CD4-positive, alpha-beta T cell treated with Interleukin-17A for 1 hour (primary cell): ENCODE measurements around the gene MYO1C.

Experiments used
- DNase-seq: peaks from one replicate; pipeline ENCODE4 v3.0.0-alpha.2; 2020

Gene MYO1C

DNA sequence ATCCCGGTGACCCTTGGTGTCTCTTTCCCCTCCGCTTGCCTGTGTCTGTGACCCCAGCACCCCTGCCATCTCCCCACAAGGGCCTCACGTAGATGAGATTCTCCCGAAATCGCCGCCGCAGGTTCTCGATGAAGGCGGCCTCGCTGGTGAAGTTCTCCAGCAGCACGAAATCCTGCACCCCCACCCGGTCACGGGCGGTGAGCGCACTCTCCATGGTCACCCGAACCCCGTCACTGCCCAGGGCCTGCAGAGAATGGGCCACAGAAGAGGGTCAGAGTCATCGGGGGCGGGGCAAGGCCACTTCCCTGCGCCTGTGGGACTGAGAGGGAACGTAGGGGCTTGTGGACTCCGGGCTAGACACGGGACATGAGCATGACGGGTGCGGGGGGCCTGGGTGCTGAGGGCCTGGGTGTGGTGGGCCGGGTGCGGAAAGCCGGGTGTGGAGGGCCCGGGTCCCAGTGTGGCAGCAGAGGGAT is 8.4 kb downstream of the MYO1C start:
- no peak for DNase-seq

DNA sequence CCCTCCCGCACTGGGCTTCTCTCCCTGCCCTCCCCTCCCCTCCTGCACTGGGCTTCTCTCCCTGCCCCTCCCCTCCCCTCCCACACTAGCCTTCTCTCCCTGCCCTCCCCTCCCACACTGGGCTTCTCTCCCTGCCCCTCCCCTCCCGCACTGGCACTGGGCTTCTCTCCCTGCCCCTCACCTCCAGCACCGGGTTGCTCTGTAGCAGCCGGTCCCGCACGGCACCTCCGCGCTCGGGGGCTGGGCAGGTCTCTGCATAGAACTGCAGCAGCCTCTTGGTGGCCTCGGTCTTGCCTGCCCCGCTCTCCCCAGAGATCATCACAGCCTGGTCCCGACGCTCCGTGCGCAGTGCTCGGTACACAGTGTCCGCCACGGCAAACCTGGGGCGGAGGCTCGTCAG is 9.8 kb downstream of the MYO1C start:
- no peak for DNase-seq

DNA sequence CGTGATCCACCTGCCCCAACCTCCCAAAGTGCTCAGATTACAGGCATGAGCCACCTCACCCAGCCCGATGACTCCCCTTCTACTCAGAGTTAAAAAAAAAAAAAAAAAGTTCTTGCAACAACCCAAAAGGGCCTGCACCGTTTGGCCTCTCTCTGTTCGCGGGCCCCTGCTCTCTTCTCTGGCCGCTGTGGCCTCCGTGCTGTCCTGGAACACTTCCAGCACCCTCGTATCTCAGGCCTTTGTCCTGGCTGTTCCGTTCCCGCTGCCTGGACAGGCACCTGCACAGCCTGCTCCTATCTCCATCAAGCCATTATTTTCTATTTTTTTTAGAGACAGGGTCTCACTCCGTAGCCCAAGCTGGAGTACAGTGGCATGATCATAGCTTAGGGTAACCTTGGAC is 10.8 kb downstream of the MYO1C start:
- DNase-seq = no peak

DNA sequence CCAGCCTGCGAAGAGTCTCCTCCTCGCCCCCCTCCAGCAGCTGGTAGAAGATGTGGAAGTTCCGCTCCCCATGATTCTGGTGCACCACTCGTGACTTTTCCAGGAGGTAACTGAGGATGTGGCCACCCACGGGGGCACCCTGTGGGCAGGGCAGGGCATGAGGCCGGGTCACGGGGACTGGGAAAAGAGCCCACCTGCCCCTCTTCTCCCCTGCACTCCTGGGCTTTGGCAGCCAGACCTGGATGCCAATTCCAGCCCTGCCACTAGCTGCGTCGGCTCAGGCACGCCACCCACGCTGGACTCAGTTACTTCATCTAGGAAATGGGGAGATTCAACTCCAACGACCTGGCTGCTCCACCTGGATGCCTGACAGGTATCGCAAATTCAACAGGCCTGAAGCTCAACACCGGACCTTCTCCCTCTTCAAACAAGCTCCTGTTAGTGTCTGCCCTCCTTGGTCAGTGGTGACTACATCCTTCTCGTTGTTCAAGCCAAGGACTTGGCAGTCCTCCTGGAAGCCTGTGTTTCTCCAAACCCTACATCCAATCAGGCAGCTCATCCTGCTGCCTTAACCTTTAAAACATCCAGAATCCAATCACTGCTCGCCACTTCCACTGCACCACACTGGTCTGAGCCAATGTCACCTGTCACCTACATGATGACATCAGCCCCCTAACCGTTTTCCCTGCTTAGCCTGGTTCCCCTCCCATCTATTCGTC is 11.6 kb downstream of the MYO1C start:
- DNase-seq = no peak

DNA sequence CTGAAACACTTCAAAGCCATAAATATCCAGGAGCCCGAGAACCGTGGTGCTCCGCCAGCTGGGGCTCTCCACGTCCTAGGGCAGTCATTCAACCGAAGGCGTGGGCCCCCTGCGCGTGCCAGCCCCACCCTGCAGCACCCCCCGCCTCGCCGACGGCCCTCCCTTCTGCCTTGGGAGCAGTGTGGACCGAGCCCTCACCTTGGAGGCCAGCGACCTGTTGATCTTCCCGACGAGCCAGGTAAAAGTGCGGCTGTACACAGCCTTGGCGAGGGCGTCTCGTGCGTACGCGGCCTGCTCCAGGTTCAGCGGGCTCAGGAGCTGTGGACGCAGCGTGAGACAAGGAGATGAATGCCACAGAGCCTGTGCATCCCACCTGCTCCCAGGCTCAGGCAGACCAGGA is 14.1 kb downstream of the MYO1C start:
- no peak for DNase-seq

DNA sequence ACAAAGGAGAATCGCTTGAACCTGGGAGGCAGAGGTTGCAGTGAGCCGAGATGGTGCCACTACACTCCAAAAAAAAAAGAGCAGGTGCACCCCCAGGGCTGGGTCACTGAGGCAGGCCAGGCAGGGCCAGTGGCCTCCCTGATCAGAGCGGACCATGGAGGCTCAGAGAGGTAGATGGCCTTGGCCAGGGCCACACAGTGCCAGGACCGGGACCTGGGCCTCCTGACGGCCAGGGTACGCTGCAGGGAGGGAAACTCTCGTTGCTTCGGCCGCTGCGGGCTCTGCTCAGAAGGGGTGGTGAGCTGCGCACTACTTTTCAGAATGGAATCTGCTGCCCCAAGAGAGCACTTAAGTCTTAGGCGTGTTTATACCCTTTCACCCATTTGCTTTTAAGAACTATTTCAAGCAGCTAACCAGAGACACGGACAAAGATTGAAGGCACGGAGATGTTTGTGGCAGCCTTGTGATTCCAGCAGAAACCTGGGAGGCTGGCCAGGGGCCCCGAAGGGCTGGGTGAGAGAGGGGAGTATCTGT is 17.1 kb downstream of the MYO1C start:
- DNase-seq = no peak

DNA sequence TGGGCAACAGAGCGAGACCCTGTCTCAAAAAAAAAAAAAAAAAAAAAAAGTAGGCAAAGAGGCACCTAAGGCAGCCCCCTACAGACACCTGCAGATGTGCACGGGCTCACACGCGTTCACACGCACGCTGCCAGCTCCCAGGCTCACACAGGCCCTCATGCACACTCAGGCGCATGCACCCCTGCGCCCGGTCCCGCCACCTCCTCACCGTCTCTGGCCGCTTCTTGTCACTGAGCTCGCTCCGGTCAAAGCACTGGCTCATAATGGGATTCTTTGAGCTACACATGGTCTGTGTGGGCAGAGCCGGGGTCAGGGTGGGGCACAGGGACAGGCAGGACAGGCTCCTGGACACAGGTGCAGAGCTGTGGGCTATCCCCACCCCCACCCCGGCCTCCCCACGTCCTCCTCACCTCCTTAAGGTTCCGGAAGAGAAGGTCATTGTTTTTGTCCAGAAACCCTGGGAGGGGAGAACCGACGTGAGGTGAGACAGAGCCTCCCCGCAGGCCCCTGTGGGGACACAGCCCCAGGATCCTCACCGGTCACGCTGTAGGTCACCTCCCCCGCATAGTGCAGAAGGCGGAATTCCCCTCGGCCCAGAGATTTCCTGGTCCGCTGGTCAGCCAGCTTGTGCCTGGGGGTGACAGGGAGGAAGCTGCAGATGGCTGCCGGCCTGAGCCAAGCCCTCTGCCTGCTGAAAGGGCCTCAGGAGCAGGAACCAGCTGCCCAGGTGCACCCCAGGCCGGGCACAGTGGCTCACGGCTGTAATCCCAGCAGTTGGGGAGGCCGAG is 17.9 kb downstream of the MYO1C start:
- DNase-seq = no peak

DNA sequence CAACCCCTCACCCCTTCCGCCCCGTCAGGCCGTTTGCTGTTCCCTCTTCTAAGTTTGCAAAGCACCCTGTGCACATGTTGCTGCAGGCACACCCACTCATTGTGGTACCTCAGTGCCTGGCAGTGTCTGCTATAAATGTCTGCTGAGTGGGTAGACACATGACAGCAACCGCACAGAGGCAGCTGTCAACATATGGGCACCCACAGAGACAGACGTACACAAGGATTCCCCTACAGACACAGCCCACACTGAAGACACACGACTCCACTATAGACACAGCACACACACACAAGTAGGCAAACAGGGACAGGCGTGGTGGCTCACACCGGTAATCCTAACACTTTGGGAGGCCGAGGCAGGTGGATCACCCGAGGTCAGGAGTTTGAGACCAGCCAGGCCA is 18.6 kb downstream of the MYO1C start:
- DNase-seq = no peak

DNA sequence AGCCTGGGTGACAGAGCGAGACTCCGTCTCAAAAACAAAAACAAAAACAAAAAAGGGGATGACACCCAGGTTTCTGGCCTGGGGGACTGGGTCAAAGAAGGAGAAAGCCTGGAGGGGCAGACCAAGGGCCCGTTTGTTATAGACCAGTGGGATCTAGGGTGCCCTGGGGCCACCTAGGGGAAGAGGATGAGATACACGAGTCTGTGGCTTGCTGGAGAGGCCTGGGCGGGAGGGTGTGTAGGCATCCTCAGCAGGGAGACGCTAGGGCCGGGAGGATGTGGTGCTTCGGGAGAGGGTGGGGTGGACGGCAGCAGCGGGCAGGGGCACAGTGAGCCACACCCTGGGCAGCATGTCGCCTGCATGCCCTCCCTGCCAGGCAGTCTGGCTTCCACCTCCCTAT is 19.3 kb downstream of the MYO1C start:
- DNase-seq = no peak

DNA sequence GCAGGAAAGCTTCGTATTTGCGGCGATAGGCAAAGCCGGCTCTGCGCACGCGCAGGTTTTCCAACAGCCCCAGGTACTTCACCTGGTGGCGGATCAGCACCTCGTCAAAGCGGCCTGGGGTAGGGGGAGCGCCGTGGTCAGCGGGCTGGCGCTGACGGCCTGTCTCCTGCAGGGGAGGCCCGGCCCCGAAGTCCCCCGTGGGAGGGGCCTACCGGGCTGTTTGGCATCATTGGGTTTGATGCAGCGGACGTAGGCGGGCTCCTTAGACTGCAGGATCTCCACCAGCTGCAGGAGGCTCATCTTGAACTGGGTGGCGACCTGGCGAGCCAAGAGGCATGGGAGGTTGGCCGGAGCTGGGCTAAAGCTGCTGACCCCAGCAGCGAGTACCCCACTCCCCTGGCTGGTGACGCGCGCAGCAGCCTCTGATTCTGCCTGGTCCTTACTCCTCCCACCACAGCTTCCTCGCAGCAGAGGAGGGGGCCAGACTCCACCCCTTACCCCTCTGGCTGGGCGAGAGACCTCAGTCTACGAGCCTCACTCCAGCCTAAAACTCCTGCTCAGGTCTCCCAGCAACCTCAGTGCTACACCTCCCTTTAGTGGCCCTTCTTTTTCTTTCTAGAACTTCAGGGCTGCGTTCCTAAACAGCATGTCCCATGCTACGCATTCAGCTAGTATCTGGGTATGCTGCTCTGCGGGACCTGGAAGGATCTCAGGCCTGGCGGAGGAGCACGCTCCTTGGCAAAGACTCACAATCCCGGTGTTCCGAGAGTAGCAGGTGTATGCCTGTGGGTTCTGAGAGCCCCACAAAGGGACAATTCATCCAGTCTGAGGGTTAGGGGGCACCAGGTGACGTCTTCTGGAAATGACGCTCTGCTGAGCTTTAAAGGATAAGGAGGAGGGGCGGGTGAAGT is 20.3 kb downstream of the MYO1C start:
- no peak for DNase-seq

DNA sequence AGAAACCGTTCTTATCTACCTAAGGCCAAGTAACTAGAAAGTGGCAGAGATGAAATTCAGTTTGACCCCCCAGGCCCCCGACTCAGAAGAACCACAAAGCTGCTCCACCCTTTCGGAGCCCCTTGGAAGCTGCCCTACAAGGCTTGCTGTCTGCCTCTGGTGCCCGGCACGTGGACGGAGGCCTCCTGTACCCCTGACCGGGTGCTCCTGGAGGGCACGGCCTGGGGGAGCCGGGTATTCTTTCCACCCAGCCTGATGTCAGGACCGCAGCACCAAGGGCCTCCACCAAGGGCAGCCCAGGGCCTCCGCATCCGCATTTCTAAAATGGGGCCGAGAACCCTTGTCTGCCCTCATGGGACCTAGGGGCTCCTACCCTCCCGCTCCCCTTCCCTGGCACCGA is 21.0 kb downstream of the MYO1C start:
- DNase-seq = no peak

DNA sequence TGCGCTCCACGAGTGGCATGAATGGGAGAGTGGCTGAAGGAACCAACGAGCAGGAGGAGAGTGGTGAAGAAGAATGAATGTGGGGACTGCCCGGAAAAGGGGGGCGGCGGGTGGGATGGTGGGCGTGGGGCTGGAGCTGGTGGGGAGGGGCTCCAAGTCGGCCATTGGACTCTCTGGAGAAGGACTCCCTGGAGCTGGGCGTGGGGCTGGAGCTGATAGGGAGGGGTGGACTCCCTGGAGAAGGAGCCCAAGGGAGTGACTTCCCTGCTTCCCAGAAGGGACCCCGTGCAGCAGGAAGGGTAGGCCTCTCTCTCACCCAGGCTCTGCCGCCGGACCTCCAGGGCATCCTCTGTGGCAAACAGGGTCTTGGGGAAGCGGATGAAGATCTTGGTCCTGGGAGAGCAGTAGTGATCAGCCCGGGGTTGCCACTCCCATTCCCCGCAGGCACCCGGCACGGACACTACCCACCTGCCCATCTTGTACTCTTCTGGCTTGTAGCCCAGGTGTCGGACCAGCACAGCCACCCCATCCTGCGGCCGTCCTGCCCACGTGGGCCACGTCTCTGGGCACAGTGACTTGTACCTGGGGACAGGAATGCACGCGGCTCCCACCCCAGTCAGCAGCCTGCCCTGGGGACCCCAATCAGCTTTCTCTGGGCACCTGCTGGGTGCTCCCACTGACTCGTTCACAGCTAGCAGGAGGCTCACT is 21.6 kb downstream of the MYO1C start:
- no peak for DNase-seq

DNA sequence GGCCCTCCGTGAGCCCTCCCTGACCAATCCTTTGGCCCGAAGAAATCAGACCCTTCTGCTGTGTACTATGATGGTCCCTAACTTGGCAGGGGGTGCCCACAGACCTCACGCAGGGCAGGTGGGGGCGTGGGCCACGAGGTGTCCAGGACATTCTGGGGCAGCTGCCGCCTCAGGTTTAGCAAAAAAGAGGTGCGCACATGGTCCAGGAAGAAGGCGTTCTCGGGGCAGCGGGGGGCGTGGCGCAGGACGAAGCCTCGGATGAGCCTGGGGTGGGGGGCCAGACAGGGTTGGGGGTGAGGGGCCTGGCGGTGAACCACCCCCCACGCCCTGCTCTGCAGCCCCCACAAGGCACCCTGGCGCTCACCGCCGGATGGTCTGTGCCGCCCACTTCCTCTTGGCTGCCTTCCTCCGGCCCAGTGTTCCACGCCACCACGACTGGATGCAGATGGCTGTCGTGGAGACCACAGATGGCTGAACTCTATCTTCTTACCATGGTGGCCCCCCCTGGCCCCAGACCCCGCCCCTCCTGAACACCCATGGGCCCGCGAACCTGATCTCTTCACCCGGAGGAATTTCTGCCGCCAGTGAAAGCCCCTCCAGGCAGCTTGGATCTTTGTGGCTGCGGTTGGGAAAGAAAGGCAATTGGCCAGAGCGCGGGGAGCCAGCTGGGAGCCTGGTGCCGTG is 22.3 kb downstream of the MYO1C start:
- no peak for DNase-seq

DNA sequence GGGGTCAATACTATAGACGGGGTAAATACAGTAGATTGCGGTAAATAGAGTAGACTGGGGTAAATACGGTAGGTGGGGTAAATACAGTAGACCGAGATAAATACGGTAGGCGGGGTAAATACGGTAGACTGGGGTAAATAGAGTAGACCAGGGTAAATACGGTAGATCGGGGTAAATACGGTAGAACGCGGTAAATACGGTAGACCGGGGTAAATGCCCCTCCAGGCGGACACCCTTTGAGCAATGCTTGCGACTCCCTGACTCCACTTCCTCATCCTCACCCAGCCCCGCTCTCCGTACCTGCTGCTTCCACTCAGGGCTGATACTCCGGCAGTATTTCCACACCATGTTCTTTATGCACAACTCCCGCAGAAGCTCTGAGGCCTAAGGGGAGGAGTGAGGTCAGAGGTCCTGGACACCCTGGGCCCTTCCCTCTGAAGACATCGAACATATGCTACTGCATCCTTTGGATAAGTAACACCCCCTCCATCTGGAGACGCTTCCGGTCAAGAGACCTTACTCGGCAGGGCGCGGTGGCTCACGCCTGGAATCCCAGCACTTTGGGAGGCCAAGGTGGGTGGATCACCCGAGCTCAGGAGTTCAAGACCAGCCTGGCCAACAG is 23.1 kb downstream of the MYO1C start:
- no peak for DNase-seq

DNA sequence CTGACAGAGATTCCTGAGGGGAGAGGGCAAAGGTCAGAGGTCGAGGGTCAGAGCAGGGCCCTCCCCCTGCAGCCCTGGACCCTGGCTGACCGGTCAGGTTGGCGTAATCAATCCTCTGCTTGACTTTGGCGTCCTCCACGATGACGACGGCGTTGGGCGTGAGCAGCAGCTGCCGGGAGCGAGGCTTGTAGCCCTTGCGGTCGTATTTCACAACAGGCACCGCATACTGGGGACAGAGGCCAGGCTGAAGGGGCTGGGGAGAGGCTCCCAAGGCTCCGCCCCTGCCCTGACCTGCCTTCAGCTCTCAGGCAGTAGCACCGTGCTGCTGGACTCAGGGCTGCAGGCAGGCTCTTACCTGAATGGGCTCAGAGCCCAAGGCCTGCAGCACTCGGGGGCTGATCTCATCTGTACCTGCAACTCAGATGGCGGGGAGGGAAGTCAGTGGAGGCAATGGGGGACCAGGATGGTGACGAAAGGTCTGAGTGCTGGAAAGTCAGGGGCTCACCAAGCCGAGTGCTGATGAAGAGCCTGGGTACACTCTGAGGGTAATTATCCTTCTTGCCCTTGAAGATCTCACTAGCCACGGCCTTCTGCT is 24.5 kb downstream of the MYO1C start:
- no peak for DNase-seq

DNA sequence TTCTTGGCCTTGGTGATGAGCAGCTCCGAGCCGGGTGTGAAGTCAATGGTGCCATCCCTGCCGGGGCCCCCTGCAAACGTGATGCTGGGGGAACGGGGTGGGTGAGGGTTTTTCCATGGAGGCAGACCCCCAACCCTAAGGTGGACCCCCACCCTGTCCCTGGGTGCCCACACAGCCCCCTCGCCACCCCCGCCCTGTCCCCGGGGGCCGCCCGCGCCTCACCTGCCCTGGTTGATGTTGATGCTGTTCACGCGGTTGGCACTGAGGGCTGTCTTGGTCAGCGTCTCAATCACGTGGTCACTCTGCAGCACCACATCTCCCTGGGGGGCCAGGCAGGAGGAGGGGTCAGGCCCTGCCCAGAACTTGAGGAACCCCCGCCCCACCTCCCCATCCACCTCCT is 25.2 kb downstream of the MYO1C start:
- DNase-seq = no peak

DNA sequence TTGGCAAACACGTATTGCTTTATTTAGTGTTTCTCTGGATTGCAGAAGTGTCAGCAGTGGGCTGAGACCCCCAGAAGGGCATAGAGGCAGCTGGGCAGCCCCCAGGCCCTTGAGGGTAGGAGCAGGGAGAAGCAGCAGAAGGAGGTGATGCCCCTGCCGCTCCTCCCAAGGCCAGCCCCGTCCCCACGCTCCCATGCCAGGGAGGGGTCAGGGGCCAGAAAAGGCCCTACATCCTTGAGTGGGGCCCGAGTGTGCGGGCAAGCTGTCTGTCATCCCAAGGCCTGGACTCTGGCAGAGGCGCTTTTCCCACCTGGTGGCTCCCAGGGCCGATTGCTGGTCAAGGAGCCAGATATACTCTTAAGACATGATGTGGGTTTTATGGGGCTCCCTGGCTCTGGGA is 28.3 kb downstream of the MYO1C start:
- DNase-seq = no peak

DNA sequence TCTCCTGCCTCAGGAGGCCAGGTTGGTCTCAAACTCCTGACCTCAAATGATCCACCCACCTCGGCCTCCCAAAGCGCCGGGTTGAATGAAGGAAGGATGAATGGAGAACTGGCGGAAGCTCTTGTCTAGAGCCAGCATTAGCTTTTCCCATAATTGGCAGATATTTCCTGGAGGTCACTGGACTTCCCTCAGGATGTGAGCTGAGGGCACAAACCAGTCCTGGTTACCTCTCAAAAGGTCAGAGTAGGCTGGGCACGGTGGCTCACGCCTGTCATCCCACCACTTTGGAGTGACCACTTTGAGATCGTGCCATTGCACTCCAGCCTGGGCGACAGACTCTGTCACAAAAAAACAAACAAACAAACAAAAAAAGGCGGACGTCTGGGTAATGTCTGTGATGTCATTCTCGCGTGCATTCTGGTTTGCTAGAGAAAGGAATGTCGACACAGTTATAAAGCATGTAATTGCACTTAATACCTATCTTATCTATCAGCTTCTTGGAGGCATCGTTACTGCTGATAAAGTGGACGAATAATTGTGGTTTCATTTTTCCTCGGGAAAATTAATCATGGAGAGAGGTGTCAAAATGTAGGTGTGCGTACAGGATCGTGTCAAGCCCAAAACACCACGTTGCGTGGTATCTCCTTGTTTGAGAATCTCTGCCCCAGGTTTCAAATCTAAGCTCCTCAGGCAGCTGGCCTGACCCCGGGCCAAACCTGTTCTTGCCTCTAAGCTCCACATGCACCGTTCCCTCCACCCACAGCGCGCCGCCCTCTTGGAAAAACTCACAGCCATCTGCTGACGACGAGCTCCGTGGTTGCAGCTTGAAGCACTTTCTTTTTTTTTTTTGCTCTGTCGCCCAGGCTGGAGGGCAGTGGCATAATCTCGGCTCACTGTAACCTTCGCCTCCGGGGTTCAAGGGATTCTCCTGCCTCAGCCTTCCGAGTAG is 30.0 kb downstream of the MYO1C start:
- no peak for DNase-seq

DNA sequence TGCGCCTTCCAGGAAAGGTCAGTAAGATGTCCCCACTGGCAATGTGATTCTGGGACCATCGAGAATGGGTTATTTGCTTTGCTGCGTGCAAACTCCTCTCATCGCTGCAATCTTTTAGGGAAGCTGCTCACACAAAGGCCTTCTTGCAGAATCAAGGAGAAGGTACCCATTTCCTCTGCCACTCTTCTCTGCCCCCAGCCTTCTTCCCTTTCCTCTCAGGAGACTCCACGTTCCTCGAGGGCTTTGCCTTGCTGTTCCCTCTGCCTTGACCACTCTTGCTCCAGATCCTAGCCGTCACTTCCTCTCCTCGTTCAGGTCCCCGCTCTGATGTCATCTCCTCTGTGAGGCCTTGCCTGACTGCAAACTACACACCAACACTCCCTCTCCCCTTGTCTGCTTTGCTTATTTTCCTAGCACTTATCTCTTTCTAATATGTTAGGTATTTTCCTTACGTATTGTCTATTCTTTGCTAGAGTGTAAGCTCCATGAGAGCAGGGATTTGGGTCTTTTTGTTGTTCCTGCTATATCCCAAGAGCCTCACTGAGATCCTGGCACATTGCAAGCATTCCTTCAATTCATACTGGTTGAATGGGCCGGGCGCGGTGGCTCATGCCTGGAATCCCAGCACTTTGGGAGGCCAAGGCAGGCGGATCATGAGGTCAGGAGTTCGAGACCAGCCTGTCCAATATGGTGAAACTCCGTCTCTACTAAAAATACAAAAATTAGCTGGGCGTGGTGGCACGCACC is 31.1 kb downstream of the MYO1C start:
- no peak for DNase-seq
